ENCODE measurements around the gene PPOX.

Gene PPOX

GRCh38 chr1:161218301-161219077 is 52.3 kb downstream of the PPOX start:
- DNase-seq: no peak

GRCh38 chr1:161219078-161219892 is 53.1 kb downstream of the PPOX start:
- DNase-seq: no peak

GRCh38 chr1:161220002-161220401 is 53.8 kb downstream of the PPOX start:
- DNase-seq: no peak

All from hypothalamus (tissue), 51 donors.